Neural cell (in vitro differentiated cells): ENCODE data around the gene ARHGAP42. TPM values are rescaled to one million over a fixed set of nuclear protein-coding genes. Genes with fewer than 3 reads are reported as not detected.

ENCODE experiments used
- H2AFZ ChIP-seq: fragments of 200-600, 300-800 bp; sonication (generic), shearing (Covaris generic); 2 replicates; pipeline ENCODE4 v1.6.0; 2014; ENCODE audit warnings: low read depth, mild to moderate bottlenecking, antibody characterized with exemption, low read length, moderate library complexity
- H3F3A ChIP-seq: fragments of 200-600 bp; shearing (Covaris generic); 2 replicates; pipeline ENCODE4 v1.6.1; 2016; ENCODE audit warnings: mild to moderate bottlenecking, moderate library complexity, mixed read lengths, antibody characterized with exemption, low read length; ENCODE audit not compliant: insufficient read depth, poor library complexity, severe bottlenecking
- H3K27ac ChIP-seq: fragments of 200-600, 300-800 bp; sonication (generic), shearing (Covaris generic); 2 replicates; pipeline ENCODE4 v1.5.1; 2014; ENCODE audit warnings: mild to moderate bottlenecking, low read length, moderate library complexity
- H3K27me3 ChIP-seq: fragments of 300-800, 200-600 bp; sonication (generic), shearing (Covaris generic); 2 replicates; pipeline ENCODE4 v1.6.0; 2014; ENCODE audit warnings: mild to moderate bottlenecking, low read depth, low read length, moderate library complexity; ENCODE audit not compliant: insufficient read depth
- H3K36me3 ChIP-seq: fragments of 300-800, 200-600 bp; sonication (generic), shearing (Covaris generic); 2 replicates; pipeline ENCODE4 v1.5.1; 2014; ENCODE audit warnings: mild to moderate bottlenecking, antibody characterized with exemption, low read length, moderate library complexity; ENCODE audit not compliant: insufficient read depth
- H3K4me2 ChIP-seq: fragments of 300-800, 200-600 bp; sonication (generic), shearing (Covaris generic); 2 replicates; pipeline ENCODE4 v1.6.0; 2014; ENCODE audit warnings: mild to moderate bottlenecking, low read length
- H3K4me3 ChIP-seq: fragments of 300-800, 200-600 bp; sonication (generic), shearing (Covaris generic); 2 replicates; pipeline ENCODE4 v1.5.1; 2014; ENCODE audit warnings: mild to moderate bottlenecking, low read length, moderate library complexity
- H3K79me2 ChIP-seq: fragments of 200-600 bp; shearing (Covaris generic); replicated peaks from 2 replicates; pipeline ENCODE4 v1.6.0; 2014; ENCODE audit warnings: mild to moderate bottlenecking, low read length, moderate library complexity; ENCODE audit not compliant: insufficient read depth
- H3K9ac ChIP-seq: fragments of 300-800, 200-600 bp; sonication (generic), shearing (Covaris generic); 2 replicates; pipeline ENCODE4 v1.6.1; 2016; ENCODE audit warnings: mild to moderate bottlenecking, low read length, mixed read lengths
- H3K9me2 ChIP-seq: fragments of 200-600 bp; shearing (Covaris generic); 2 replicates; pipeline ENCODE4 v1.6.1; 2016; ENCODE audit warnings: mild to moderate bottlenecking, low read length, mixed read lengths; ENCODE audit not compliant: insufficient read depth
- H3K9me3 ChIP-seq: fragments of 200-600, 300-800 bp; sonication (generic), shearing (Covaris generic); 2 replicates; pipeline ENCODE4 v1.6.1; 2016; ENCODE audit warnings: mild to moderate bottlenecking, mixed run types, low read length, moderate library complexity, mixed read lengths
- H4K20me1 ChIP-seq: fragments of 200-600 bp; shearing (Covaris generic); 2 replicates; pipeline ENCODE4 v1.6.1; 2016; ENCODE audit warnings: mild to moderate bottlenecking, mixed run types; ENCODE audit not compliant: insufficient read depth
- EP300 ChIP-seq: fragments of 450-650 bp; conservative IDR thresholded peaks from 2 replicates; pipeline ENCODE4 v1.6.1; 2014; ENCODE audit warnings: antibody characterized with exemption, mild to moderate bottlenecking, moderate library complexity; ENCODE audit not compliant: poor library complexity, severe bottlenecking
- EZH2 ChIP-seq: fragments of 200-600, 300-800 bp; shearing (Covaris generic), sonication (generic); IDR thresholded peaks from 2 replicates; pipeline ENCODE4 v1.6.1; 2014; ENCODE audit warnings: antibody characterized with exemption, low read length, borderline replicate concordance, mild to moderate bottlenecking; ENCODE audit not compliant: insufficient read depth, poor library complexity, severe bottlenecking
- MXI1 ChIP-seq: fragments of 450-650 bp; conservative IDR thresholded peaks from 2 replicates; pipeline ENCODE4 v1.6.1; 2014; ENCODE audit warnings: antibody characterized with exemption, mild to moderate bottlenecking; ENCODE audit not compliant: poor library complexity, severe bottlenecking
- POLR2AphosphoS5 ChIP-seq: IDR thresholded peaks from 2 replicates; pipeline ENCODE4 v1.6.1; 2012
- RAD21 ChIP-seq: fragments of 450-650 bp; conservative IDR thresholded peaks from 2 replicates; pipeline ENCODE4 v1.6.1; 2014; ENCODE audit warnings: antibody characterized with exemption, mild to moderate bottlenecking, moderate library complexity
- REST ChIP-seq: IDR thresholded peaks from 2 replicates; pipeline ENCODE4 v1.6.1; 2012; ENCODE audit warnings: borderline replicate concordance
- SMC3 ChIP-seq: fragments of 450-650 bp; conservative IDR thresholded peaks from 2 replicates; pipeline ENCODE4 v1.6.1; 2014; ENCODE audit warnings: antibody characterized with exemption, mild to moderate bottlenecking, moderate library complexity; ENCODE audit not compliant: poor library complexity
- TAF1 ChIP-seq: IDR thresholded peaks from 2 replicates; pipeline ENCODE4 v1.6.1; 2012; ENCODE audit warnings: low read depth
- polyA plus RNA-seq: library from polyadenylated mRNA; depleted of rRNA; stranded (reverse); fragments of >200 nt; gene quantifications from 2 replicates; pipeline ENCODE4 v1.2.3, GENCODE V29; 2014
- TF ChIP-seq, protein P1 (sequence below): fragments of 450-650 bp; IDR thresholded peaks from 2 replicates; pipeline ENCODE4 v1.5.1; 2014; ENCODE audit warnings: antibody characterized with exemption, mild to moderate bottlenecking, moderate library complexity; ENCODE audit not compliant: poor library complexity, severe bottlenecking

Gene ARHGAP42
- polyA plus RNA-seq, 1 donor from 2014 or later = 0.64 TPM

DNA sequence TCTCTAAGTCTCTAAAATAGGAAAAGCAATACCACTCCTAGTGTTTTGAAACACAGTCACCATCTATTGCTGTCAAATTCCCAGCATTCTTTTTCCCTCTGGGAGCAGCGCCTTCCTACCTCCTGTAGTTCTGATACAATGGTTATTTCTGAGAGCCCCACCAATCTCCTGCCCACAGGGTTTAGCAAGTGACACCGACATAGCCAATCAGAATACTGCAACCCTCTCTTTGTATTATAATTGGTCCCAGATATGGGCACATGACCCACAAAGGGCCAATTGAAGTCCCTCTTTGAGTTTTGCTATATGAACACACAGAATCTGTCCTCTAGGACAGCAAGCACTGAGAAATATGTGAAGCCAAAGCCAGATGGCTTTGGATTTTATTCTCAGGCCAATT lies 16.9 kb upstream of the ARHGAP42 start:
- H2AFZ ChIP-seq = no peak overlapping the region
- no peak overlapping the region for H3K27ac ChIP-seq
- TF ChIP-seq EZH2 (no peak), MXI1 (no peak), SMC3 (no peak), EP300 (no peak), POLR2AphosphoS5 (no peak), RAD21 (no peak), REST (no peak), TAF1 (no peak)
- TF ChIP-seq, protein P1, sequence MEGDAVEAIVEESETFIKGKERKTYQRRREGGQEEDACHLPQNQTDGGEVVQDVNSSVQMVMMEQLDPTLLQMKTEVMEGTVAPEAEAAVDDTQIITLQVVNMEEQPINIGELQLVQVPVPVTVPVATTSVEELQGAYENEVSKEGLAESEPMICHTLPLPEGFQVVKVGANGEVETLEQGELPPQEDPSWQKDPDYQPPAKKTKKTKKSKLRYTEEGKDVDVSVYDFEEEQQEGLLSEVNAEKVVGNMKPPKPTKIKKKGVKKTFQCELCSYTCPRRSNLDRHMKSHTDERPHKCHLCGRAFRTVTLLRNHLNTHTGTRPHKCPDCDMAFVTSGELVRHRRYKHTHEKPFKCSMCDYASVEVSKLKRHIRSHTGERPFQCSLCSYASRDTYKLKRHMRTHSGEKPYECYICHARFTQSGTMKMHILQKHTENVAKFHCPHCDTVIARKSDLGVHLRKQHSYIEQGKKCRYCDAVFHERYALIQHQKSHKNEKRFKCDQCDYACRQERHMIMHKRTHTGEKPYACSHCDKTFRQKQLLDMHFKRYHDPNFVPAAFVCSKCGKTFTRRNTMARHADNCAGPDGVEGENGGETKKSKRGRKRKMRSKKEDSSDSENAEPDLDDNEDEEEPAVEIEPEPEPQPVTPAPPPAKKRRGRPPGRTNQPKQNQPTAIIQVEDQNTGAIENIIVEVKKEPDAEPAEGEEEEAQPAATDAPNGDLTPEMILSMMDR = no peak
- H3K9ac ChIP-seq = no peak overlapping the region
- no peaks in the 10 kb centered on the region for H3K9me3 ChIP-seq
- H3K27me3 ChIP-seq = no peaks in the 10 kb centered on the region
- no peaks in the 10 kb centered on the region for H3F3A ChIP-seq
- H4K20me1 ChIP-seq = no peaks in the 10 kb centered on the region
- H3K79me2 ChIP-seq = no peaks in the 10 kb centered on the region
- H3K36me3 ChIP-seq = no peaks in the 10 kb centered on the region
- no peak overlapping the region for H3K4me3 ChIP-seq
- no peak overlapping the region for H3K4me2 ChIP-seq
- no peaks in the 10 kb centered on the region for H3K9me2 ChIP-seq

DNA sequence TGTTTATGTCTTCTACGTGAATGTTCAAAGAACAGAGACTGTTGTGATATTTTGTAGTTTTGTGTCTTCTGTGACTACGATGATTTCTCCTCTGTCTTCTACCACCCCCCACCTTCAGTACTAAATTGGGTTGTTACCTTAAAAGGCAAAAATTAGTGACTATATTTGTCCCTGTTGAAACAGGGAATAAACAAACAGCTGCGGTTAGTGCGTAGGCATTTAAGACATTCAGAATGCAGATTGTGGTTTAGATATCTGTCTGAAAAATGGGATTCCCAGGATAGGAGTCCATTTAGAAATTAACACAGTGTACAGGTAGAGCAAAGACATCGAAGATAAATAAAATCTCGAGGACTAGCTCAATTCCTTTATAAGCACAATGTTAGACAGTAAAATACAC lies 15.6 kb upstream of the ARHGAP42 start:
- H3K27ac ChIP-seq = no peak overlapping the region
- TF ChIP-seq MXI1 (no peak), EZH2 (no peak), EP300 (no peak)
- TF ChIP-seq, protein P1 = no peak
- H3F3A ChIP-seq = no peaks in the 10 kb centered on the region
- H3K36me3 ChIP-seq = no peaks in the 10 kb centered on the region
- H3K4me3 ChIP-seq = no peak overlapping the region
- H4K20me1 ChIP-seq = no peaks in the 10 kb centered on the region
- H2AFZ ChIP-seq = no peak overlapping the region
- H3K27me3 ChIP-seq = no peaks in the 10 kb centered on the region
- H3K79me2 ChIP-seq = no peaks in the 10 kb centered on the region
- no peaks in the 10 kb centered on the region for H3K9me3 ChIP-seq
- no peak overlapping the region for H3K9ac ChIP-seq
- no peak overlapping the region for H3K4me2 ChIP-seq
- H3K9me2 ChIP-seq = no peaks in the 10 kb centered on the region
